Lung microvascular endothelial cell (primary cell): Measurements from ENCODE around the gene ADAMTSL1. TPM values are rescaled to one million over a fixed set of nuclear protein-coding genes. Genes with fewer than 3 reads are reported as not detected.
A peak's percentile ranks its signal among the peaks of the same experiment; 100 is the strongest.

Experiments used
- DNase-seq, 2 donors: peaks; one replicate each; pipeline versions ENCODE4 v3.0.0 to v3.0.0-alpha.2; 2010; ENCODE audit warnings: low read depth in 2 of 2
- total RNA-seq: library from RNA; depleted of rRNA; stranded (reverse); fragments of >200 nt; gene quantifications from 2 replicates; pipeline ENCODE4 v1.2.1, GENCODE V29; 2014

Gene ADAMTSL1
- total RNA-seq, 1 donor from 2014 or later: 0.99 TPM

DNA sequence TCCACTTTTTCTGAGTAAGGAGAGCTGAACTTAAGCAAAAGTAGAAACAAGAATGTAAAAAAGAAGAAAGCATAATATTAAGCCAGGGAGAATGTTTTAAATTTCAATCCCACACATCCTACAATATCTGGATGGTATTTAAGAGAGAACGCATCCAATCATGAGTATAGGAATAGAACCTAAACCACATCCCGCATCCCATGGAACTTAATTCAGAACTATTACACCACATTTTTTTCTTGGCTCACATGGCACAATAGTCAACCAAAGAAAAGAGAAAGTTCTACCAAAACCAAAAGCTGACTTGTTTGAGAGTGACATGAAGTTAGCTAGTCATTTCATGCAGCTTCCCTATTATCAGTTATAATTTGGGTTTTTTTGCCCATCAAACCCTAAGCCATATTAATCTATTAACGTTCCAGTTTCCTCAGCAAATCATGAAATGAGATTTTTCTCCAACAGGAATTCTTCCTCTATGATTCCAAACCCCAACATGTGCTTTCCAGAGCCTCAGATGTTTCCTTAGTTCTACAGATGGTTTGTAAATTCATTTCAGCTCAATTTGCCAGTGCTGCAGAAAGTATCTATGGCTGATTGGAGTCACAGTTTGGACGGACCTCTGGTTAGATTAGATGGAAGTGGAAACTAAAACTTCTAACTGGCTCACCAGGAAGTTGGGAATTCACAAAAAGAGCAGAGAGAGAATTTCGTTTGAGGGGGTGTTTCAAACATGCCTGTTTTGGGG is 22.5 kb downstream of the ADAMTSL1 start:
- DNase-seq: peak in 1 of 2 donors; percentile 23

- DNase-seq: no peak
Observed at GRCh38 chr9:18499062-18499461, 25.1 kb downstream of the ADAMTSL1 start.

DNA sequence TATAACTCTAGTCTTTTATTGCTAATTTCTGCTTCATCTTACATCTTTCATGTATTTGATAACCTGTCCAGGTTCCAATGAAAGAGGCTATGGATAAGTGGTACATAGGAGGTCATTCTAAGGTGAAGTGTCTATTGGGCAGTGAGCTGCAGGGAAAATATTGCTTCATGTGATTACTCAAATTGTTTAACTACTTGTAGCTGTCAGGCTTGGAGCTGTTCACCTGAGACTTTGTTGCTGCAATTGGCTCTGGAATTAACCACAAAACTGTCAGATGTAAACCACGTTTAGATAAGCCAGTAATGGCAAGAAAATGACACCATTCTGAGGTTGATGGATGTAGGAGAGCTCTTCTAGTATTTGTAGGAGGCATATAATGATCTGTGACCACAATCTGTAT is 26.0 kb downstream of the ADAMTSL1 start:
- no peak for DNase-seq

DNA sequence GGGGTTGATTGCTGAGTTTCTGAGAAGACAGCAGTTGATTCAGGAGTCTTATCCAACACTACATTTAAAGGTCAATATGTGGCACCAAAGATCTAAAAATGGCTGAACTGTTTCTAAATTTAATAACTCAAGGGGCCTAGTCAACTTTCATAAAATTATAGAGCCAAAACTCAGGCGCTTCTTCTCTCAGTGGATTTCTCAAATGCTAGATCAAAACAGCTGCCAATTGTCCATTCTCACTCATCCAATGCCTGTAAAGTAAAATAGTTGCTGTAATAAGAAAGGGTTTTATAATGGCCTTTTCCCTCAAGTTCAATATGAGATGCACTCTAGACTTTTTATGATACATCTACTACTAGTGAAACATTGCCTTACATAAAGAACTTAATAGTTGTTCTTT is 26.5 kb downstream of the ADAMTSL1 start:
- DNase-seq: no peak

DNA sequence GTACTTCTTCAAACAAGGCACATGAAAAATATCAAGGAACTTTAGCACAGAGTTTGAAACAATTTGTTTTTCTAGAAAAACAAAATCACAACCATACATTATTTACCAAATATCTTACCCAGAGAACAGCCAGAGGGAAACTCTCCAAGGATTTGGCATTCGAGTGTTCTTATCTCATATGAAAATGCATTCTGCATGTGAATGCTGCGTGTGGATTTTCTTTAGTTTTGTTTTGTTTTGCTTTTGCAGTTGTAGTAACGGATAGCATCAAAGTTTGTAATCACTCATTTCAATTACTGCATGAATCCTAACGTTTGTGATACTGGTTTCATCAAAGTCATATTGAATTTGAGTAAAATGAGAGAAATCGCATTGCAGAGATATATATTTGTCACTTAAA is 28.0 kb downstream of the ADAMTSL1 start:
- no peak for DNase-seq

DNA sequence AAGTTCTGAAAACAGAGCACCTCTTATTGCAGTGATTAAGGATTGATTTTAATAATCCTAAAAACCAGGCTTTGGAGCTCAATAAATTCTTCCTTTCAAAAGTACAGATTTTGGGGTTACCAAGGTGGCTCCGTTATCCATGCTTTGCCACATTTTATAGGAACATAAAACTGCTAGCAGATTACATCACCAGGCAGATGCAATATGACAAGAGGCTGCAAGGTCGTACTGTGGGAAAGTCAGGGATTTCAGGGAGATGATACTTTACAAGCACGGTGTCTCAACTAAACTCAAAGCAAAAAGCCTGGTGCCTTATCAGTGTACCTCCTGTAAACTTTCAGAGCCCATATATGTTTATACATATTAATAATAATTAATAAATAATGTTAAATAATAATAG is 28.6 kb downstream of the ADAMTSL1 start:
- no peak for DNase-seq

GRCh38 chr9:18504707-18505106 is 30.8 kb downstream of the ADAMTSL1 start:
- DNase-seq: no peak

- no peak for DNase-seq
Observed at GRCh38 chr9:18507151-18507550, 33.2 kb downstream of the ADAMTSL1 start.

DNA sequence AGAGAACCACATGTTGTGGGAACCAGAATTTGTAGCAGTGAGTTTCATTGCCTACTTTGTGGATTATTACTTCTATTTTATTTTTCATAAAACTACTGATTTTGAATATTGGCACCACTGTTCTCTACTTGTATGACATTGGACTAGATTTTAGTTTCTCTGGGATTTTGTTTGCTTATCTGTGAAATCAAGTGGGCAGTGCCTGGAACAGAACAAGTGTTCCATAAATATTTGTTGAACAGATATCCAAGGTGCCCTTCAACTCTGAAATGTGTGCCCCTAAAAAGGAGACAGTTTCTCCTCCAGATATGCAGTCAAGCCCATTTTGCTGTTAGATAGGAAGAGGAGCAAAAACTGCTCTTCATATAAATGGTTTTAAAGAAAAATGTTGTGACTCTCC is 42.6 kb downstream of the ADAMTSL1 start:
- no peak for DNase-seq

DNA sequence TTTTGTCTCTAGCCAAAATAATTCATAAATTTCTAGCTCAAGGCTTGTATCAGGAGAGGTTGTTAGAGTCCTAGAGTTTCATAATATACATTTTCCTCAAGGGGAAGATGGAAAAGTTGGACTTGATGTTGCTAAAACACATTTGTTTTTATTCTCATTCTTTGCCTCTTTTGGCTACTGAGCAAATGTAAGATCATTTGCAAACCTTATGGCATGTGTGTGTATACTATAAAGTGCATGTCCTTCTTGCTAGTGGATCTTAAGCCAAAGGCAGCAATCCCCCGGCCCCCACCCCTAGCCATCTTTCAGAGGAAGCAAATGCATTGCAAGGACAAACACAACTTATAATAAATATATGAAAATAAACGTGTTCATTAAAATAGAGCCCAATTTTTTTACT is 43.0 kb downstream of the ADAMTSL1 start:
- no peak for DNase-seq

DNA sequence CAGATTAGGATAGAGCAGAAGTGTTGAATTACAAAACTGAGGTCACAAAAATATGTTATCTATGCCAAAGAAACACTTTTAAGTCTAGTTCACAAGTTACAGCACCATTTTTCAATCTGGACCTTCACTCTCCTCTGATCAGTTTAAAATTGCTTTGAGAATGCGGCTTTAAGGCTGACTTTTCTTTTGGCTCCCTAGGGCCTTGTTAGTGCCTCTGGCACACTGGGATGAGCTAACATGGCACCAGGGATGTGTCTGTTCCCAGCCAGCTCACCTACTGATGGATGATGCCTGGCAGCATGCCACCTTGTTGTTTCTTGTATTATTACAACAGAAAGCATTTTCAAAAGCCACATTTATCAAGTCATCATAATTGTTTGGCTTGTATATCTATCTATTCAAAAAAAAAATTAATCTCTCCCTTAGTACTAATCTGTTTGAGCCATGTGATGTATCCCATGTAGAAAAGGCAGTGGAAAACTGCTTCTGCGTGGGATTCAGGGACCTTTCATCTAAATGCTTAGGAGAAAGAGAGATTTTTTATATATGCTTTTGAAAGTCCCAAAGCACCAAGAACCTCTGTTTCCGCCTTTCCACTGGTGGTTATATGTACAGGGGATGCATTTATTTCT is 46.6 kb downstream of the ADAMTSL1 start:
- no peak for DNase-seq

GRCh38 chr9:18526685-18527084 is 52.7 kb downstream of the ADAMTSL1 start:
- DNase-seq: no peak

DNA sequence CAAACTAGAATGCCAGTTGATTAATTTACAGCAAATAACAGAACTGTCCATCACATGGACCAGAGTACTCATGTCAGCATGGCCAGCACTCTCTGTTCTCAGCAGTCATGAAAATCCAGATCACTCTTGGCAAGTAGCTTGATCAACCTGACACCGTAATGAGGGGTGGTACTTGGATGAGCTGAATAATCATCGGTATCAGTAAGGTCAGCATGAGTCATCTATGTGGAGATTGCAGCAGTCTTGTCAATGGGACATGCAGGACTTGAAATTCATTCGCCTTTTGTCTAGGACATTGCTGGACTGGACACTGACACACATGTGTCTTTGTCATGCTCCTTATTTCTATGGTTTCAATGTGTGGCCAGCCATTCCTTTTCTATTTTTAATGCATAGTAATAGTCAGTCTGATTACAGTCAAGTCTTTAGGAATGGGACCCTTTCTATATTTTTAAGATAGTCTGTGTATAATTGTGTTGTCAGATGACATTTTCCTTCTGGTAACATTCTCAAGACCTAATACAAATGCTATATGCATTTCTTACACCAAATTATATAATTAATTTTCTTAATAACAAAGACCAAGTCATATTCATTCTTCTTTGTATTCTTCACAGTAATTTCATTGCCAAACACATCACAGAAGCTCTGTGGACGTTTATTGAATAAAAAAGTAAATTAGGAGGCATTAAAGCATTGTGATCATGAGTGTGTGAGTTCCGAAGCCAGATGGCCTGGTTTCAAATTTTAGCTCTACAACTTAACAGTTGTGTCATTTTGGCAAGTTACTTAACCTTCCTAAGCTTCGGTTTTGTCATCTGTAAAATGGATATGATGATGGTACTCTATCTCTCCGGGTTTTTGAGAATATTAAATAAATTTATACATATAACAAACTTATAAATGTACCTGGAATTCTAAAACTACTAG is 57.4 kb downstream of the ADAMTSL1 start:
- peak in 1 of 2 donors; percentile 5 for DNase-seq

GRCh38 chr9:18534611-18535010 is 60.7 kb downstream of the ADAMTSL1 start:
- no peak for DNase-seq

DNA sequence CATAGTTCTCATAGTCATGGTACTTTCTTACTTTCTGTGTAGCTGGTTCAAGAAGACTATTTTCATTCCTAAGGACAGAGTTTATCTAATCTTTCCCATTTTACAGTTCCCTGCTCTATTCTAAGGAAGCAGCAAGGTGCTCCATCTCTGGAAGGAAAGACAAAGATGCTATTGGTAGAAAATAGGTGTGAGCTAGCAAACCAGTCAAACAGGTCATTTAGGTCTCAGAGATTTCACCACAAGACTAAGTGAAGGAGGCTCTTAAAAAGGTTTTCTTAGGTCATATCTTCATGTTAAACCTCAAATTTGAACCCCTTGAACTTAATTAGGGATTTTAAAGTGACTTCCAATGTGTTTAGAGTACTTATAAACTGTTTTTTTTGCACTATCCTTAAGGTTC is 62.6 kb downstream of the ADAMTSL1 start:
- DNase-seq: no peak

- no peak for DNase-seq
Observed at GRCh38 chr9:18539203-18539693, 65.3 kb downstream of the ADAMTSL1 start.

DNA sequence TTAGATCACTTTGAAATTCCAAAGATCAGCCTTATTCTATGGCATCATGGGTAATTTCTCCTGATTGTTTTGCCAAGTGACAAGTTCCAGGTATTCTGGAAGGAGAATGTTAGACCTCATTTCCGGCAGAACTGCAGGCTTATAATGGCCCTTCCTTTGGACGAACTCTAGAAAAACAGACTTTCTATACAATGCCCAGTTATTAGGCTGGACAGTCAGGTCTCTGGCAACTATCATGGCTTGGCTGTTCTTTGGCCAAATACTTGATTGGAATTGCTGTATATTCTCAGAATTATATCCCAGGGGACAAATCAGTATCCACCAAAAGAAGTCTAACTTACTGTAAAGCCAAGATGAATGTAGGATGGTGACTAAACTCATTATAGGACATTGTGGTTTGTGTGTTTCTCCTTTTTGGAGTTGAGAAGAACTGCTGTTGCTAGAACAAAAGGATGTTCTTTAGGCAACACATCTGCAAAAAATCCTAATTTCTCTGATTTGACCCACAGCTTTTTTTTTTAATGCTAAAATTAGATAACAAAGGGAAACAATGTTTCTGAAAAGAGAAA is 69.0 kb downstream of the ADAMTSL1 start:
- peak in 1 of 2 donors; percentile 26 for DNase-seq

DNA sequence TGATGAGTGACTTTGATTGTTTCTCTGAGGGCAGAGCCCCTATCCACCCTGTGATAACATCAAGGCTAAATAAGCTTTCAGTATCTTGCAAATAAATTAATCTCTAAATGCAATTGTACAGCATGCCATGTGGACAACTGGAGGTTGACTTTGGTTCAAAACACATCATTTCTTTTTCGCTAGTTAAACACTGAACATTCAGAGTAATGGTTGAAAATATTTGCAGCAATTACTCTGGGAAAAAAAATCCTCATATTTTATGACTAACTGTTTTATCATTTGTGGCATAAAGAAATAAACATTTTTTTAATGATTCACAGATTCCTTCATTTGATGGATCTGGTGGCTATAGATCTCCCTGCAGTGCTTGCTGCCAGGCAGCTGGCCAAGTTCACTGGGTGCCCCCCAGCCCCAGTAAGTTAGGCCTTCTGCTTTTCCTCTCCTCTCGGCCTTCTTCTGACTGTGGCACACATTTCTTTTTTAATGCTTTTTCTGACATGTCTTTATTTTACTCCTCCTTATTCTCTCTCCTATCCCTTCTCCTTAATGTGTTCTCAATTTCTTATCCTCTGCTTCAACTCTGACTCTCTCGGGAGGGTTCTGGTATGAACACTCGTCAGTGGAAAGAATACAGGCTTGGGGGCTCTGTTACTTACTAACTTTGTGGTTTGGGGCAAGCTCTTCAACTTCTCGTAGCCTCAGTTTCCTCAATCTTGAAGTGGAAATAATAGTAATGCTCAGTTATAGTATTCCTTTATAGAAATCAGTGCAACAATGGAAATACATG is 69.6 kb downstream of the ADAMTSL1 start:
- DNase-seq: peak in 1 of 2 donors; percentile 73

DNA sequence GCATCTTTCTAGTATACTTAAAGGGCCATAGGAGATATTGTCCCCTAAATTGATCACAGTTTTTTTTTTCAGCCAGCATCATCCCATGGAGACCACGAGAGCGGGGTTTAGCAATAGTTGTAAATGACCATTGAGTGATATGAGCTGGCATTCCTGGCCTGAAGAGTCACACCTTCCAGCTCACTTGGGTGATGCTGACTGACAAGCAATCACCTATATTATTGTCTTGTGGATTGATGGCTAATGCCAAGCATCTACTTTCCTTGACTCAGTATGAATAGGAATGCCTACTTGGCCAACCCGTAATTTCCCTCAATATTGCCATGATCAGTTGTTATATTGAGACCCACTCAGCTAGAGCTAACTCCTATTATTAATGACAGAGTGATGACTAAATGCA is 70.5 kb downstream of the ADAMTSL1 start:
- peak in 1 of 2 donors; percentile 9 for DNase-seq

- DNase-seq: no peak
Observed at GRCh38 chr9:18545636-18546360, 71.8 kb downstream of the ADAMTSL1 start.
